Endothelial cell of umbilical vein (primary cell): ENCODE data around the gene KCNJ5. TPM values are rescaled to one million over a fixed set of nuclear protein-coding genes. Genes with fewer than 3 reads are reported as not detected.

Experiments used
- BruUV-seq: library from RNA; stranded (reverse); fragments of 400-500 nt; replicated peaks from 2 replicates; lab custom pipeline; 2021; lab: Mats Ljungman, UMichigan
- CTCF ChIA-PET: fragments of 300-600, 350-600 bp; sonication (Branson Sonifier 250); formaldehyde crosslinking; loops from one replicate; lab custom pipeline; 2021; ENCODE audit warnings: antibody characterized with exemption, inconsistent platforms; lab: Charles Lee
- POLR2A ChIA-PET: fragments of 300-600, 350-600 bp; sonication (Branson Sonifier 250); formaldehyde crosslinking; loops from one replicate; lab custom pipeline; 2021; ENCODE audit warnings: antibody characterized with exemption, inconsistent platforms; lab: Charles Lee
- DNase-seq: peaks from one replicate; pipeline ENCODE4 v3.0.0-alpha.2; 2011; ENCODE audit warnings: low read depth, low spot score
- FAIRE-seq: peaks from 2 replicates; lab custom pipeline; 2011; peaks lifted over from hg19 to GRCh38; lab: Jason Lieb, UNC
- H2AFZ ChIP-seq: 2 replicates; pipeline ENCODE4 v1.6.0; 2012; ENCODE audit warnings: low read depth, low read length, control low read depth, inconsistent platforms
- H3K27ac ChIP-seq: 2 replicates; pipeline ENCODE4 v1.5.1; 2011; ENCODE audit warnings: low read depth, mild to moderate bottlenecking, control low read depth, low read length, moderate library complexity; ENCODE audit not compliant: insufficient read depth
- H3K27me3 ChIP-seq, 2 experiments: 2 replicates each; pipeline versions ENCODE4 v1.6.0 to v1.6.1; 2011; ENCODE audit warnings: low read length in 2 of 2, mixed read lengths in 1 of 2; ENCODE audit not compliant: control insufficient read depth in 2 of 2, insufficient read depth in 2 of 2
- H3K36me3 ChIP-seq, 2 experiments: 2 replicates in 1 of 2; 3 replicates in 1 of 2; pipeline ENCODE4 v1.5.1; 2011; ENCODE audit warnings: low read length in 2 of 2, mild to moderate bottlenecking in 1 of 2, moderate library complexity in 1 of 2; ENCODE audit not compliant: control insufficient read depth in 2 of 2, insufficient read depth in 2 of 2; ENCODE audit errors: extremely low read depth in 1 of 2
- H3K4me1 ChIP-seq: 3 replicates; pipeline ENCODE4 v1.5.1; 2011; ENCODE audit warnings: mild to moderate bottlenecking, low read length; ENCODE audit not compliant: control insufficient read depth, insufficient read depth; ENCODE audit errors: extremely low read depth
- H3K4me2 ChIP-seq: 2 replicates; pipeline ENCODE4 v1.6.1; 2011; ENCODE audit warnings: low read length, control low read depth, mixed read lengths; ENCODE audit not compliant: insufficient read depth
- H3K4me3 ChIP-seq, 3 experiments: fragments of 200-600 bp in 1 of 3; sonication (generic), shearing (Covaris generic) in 1 of 3; replicated peaks in 1 of 3; 2 replicates each; pipeline ENCODE4 v1.5.1; 2011 to 2016; ENCODE audit warnings: control low read depth in 3 of 3, low read length in 3 of 3, mild to moderate bottlenecking in 2 of 3, inconsistent platforms in 1 of 3, low read depth in 1 of 3, moderate library complexity in 1 of 3; ENCODE audit not compliant: insufficient read depth in 1 of 3
- H3K79me2 ChIP-seq: 2 replicates; pipeline ENCODE4 v1.6.0; 2012; ENCODE audit warnings: low read length, inconsistent platforms; ENCODE audit not compliant: control insufficient read depth, insufficient read depth
- H3K9ac ChIP-seq: replicated peaks from 2 replicates; pipeline ENCODE3; 2011; ENCODE audit warnings: low read length, control low read depth; ENCODE audit not compliant: insufficient read depth; ENCODE audit errors: extremely low read depth
- H3K9me1 ChIP-seq: replicated peaks from 3 replicates; pipeline ENCODE4 v1.6.0; 2011; ENCODE audit warnings: mild to moderate bottlenecking, low read length; ENCODE audit not compliant: control insufficient read depth, insufficient read depth; ENCODE audit errors: extremely low read depth
- H3K9me3 ChIP-seq: replicated peaks from 2 replicates; pipeline ENCODE4 v1.5.1; 2012; ENCODE audit warnings: low read length, inconsistent platforms; ENCODE audit not compliant: control insufficient read depth, insufficient read depth
- H4K20me1 ChIP-seq: replicated peaks from 2 replicates; pipeline ENCODE3; 2011; ENCODE audit warnings: mild to moderate bottlenecking, low read length; ENCODE audit not compliant: control insufficient read depth, insufficient read depth; ENCODE audit errors: extremely low read depth
- EZH2 ChIP-seq: IDR thresholded peaks from 2 replicates; pipeline ENCODE4 v1.6.1; 2012; ENCODE audit warnings: borderline replicate concordance, low read depth, mild to moderate bottlenecking, moderate library complexity, low read length, inconsistent platforms; ENCODE audit not compliant: severe bottlenecking
- FOS ChIP-seq: IDR thresholded peaks from 2 replicates; pipeline ENCODE4 v1.6.1; 2011; ENCODE audit warnings: mild to moderate bottlenecking, low read length, moderate library complexity, borderline replicate concordance; ENCODE audit not compliant: insufficient read depth
- GATA2 ChIP-seq: IDR thresholded peaks from 2 replicates; pipeline ENCODE4 v1.7.0; 2011; ENCODE audit warnings: low read depth, mild to moderate bottlenecking, moderate library complexity, mixed read lengths, low read length; ENCODE audit not compliant: insufficient read length, insufficient read depth
- JUN ChIP-seq: IDR thresholded peaks from 2 replicates; pipeline ENCODE4 v1.6.1; 2011; ENCODE audit warnings: borderline replicate concordance, low read depth; ENCODE audit not compliant: insufficient read length, insufficient read depth
- MYC ChIP-seq: IDR thresholded peaks from one replicate; pipeline ENCODE4 v1.6.1; 2011; ENCODE audit warnings: mild to moderate bottlenecking, low read depth, low read length
- POLR2A ChIP-seq: IDR thresholded peaks from 2 replicates; pipeline ENCODE4 v1.6.1; 2012; ENCODE audit warnings: low read depth, mild to moderate bottlenecking, control low read depth, low read length
- POLR2AphosphoS5 ChIP-seq: IDR thresholded peaks from 2 replicates; pipeline ENCODE4 v1.6.1; 2012; ENCODE audit warnings: low read depth, mild to moderate bottlenecking, control low read depth, low read length, moderate library complexity; ENCODE audit not compliant: insufficient read depth
- dilution Hi-C: fragments of 300-500 bp; cut with MboI; formaldehyde crosslinking; loops from one replicate; pipeline ENCODE4 v1.15.0; 2019; ENCODE audit warnings: low sequenced_read_pairs; ENCODE audit not compliant: extremely low pct_ligation_motif_present
- intact Hi-C: fragments of 100-400 bp; cut with micrococcal nuclease; formaldehyde crosslinking; loops from one replicate; pipeline ENCODE4 v1.10.0; 2022
- polyA plus RNA-seq, 4 experiments: library from polyadenylated mRNA; depleted of rRNA in 3 of 4; stranded (reverse) in 3 of 4; unstranded in 1 of 4; fragments of >200 nt; gene quantifications; 2 replicates each; pipeline versions ENCODE4 v1.2.1 to v1.2.3, GENCODE V29; 2011 to 2012; ENCODE audit warnings: missing spikeins in 1 of 4
- total RNA-seq: library from RNA; stranded (reverse); gene quantifications from 2 replicates; pipeline ENCODE4 v1.2.3, GENCODE V29; 2021
- TF ChIP-seq, protein P1 (sequence below), 2 donors: IDR thresholded peaks; 1 replicate in 1 of 2; 2 replicates in 1 of 2; pipeline ENCODE4 v1.5.1; 2011; ENCODE audit warnings: low read length in 2 of 2, mild to moderate bottlenecking in 2 of 2, moderate library complexity in 2 of 2, control low read depth in 1 of 2, inconsistent platforms in 1 of 2, low read depth in 1 of 2; ENCODE audit not compliant: insufficient read depth in 1 of 2; ENCODE audit errors: extremely low read depth in 1 of 2
- TF ChIP-seq, protein P2 (sequence below): IDR thresholded peaks from 2 replicates; pipeline ENCODE4 v1.6.1; 2011; ENCODE audit not compliant: insufficient read depth, insufficient read length

KCNJ5 gene
- total and polyA plus RNA-seq, 2 donors (not counting 3 experiments of a cell fraction or from before 2014, with no cell fraction given): 0.13 TPM; not detected in 1

GRCh38 chr11:128881221-128881620 is 9.9 kb upstream of the KCNJ5 start:
- POLR2A ChIA-PET: no interaction called here
- Histone ChIP-seq H3K9me3 (no peaks in the 10 kb centered on the region), H3K4me2 (no peak overlapping the region), H3K36me3 (no peaks in the 10 kb centered on the region), H3K79me2 (no peaks in the 10 kb centered on the region), H3K4me3 (no peak overlapping the region), H3K27ac (no peak overlapping the region), H3K9me1 (no peaks in the 10 kb centered on the region), H2AFZ (no peak overlapping the region), H3K4me1 (no peaks in the 10 kb centered on the region), H3K9ac (no peak overlapping the region), H3K27me3 (peaks cover 16 to 47% of the 10 kb centered on the region in 2 experiments), H4K20me1 (no peaks in the 10 kb centered on the region)
- CTCF ChIA-PET: interaction anchor here (1.1 to 4.8 kb wide), 3 partner anchors 11 to 76 kb away, joined by 4 to 39 read pairs (median 9); no protein-coding TSS in a partner anchor
- TF ChIP-seq POLR2AphosphoS5 (no peak), POLR2A (no peak), JUN (no peak), EZH2 (no peak), GATA2 (no peak), MYC (no peak)
- DNase-seq (no peak), FAIRE-seq (no peak)
- dilution Hi-C loops (no loop called here), intact Hi-C loops (no loop called here)
- BruUV-seq: no TSS peak

GRCh38 chr11:128882451-128882850 is 8.7 kb upstream of the KCNJ5 start:
- no peaks in the 10 kb centered on the region for H4K20me1 ChIP-seq
- ChIA-PET CTCF (interaction anchor here (1.8 to 4.8 kb wide), 2 partner anchors 66 to 74 kb away, joined by 9 to 39 read pairs; no protein-coding TSS in a partner anchor), POLR2A (no interaction called here)
- no peak overlapping the region for H3K4me2 ChIP-seq
- no peaks in the 10 kb centered on the region for H3K9me3 ChIP-seq
- TF ChIP-seq, protein P1, sequence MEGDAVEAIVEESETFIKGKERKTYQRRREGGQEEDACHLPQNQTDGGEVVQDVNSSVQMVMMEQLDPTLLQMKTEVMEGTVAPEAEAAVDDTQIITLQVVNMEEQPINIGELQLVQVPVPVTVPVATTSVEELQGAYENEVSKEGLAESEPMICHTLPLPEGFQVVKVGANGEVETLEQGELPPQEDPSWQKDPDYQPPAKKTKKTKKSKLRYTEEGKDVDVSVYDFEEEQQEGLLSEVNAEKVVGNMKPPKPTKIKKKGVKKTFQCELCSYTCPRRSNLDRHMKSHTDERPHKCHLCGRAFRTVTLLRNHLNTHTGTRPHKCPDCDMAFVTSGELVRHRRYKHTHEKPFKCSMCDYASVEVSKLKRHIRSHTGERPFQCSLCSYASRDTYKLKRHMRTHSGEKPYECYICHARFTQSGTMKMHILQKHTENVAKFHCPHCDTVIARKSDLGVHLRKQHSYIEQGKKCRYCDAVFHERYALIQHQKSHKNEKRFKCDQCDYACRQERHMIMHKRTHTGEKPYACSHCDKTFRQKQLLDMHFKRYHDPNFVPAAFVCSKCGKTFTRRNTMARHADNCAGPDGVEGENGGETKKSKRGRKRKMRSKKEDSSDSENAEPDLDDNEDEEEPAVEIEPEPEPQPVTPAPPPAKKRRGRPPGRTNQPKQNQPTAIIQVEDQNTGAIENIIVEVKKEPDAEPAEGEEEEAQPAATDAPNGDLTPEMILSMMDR (IDR thresholded peaks at IDR 0.05; ENCODE audit: extremely low read depth in 1 of 2, insufficient read depth in 1 of 2, low read depth in 1 of 2, low read length in 2 of 2): no peak
- TF ChIP-seq EZH2 (no peak), MYC (no peak), FOS (no peak), POLR2A (no peak), GATA2 (no peak), JUN (no peak), POLR2AphosphoS5 (no peak)
- TF ChIP-seq, protein P2, sequence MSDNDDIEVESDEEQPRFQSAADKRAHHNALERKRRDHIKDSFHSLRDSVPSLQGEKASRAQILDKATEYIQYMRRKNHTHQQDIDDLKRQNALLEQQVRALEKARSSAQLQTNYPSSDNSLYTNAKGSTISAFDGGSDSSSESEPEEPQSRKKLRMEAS: no peak
- no peaks in the 10 kb centered on the region for H3K4me1 ChIP-seq
- H3K27ac ChIP-seq: no peak overlapping the region
- no peak overlapping the region for H3K4me3 ChIP-seq
- no peak overlapping the region for H2AFZ ChIP-seq
- H3K27me3 ChIP-seq: peaks cover 25 to 51% of the 10 kb centered on the region in 2 experiments
- no peaks in the 10 kb centered on the region for H3K36me3 ChIP-seq
- H3K9me1 ChIP-seq: no peaks in the 10 kb centered on the region
- DNase-seq: no peak
- intact Hi-C loops (no loop called here), dilution Hi-C loops (no loop called here)
- no peaks in the 10 kb centered on the region for H3K79me2 ChIP-seq
- no TSS peak for BruUV-seq
- no peak for FAIRE-seq
- no peak overlapping the region for H3K9ac ChIP-seq
